ENCODE data around the gene ABHD12B.

The ABHD12B gene

DNA sequence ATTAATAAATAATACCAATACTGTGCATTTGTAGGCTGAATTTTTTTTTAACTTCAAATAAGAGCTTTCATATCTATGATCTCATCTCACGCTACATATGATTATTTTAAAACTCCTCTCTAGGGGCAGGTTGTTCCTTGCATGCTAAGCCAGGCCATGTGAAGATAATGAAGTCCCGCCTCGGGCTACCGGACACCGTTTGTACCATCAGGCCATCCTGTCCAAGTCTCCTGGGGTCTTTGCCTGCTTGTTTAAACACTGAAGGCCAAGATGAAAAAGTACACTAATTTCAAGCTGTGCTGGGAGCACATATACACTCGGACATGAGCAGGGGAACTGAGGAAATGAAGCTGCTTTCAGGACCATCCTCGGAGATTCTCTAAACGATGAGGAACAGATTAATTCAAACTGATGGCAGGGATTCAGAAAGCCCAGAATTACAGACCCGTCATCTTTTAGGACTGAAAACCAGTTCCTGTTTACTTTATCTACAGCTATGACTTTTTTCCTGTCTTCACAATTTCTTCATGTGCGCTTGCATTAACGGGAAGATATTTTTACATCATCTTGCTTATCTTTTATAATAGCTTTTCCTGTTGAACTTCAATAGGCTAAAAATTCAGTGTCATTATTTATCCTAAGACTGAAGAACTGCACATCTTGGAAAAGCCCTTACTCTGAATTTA is 6.3 kb upstream of the ABHD12B start:
- H3K4me2 ChIP-seq (ENCODE audit: low read length), result no peak overlapping the region
- TF ChIP-seq EZH2 (IDR thresholded peaks at IDR 0.05; ENCODE audit: borderline replicate concordance, low read length) (no peak), CTCF (IDR thresholded peaks at IDR 0.05; ENCODE audit: low read length) (no peak)
- H2AFZ ChIP-seq (ENCODE audit: low read length), result peak overlapping the region; percentile 50; the same call in 1 of the 2 replicates

DNA sequence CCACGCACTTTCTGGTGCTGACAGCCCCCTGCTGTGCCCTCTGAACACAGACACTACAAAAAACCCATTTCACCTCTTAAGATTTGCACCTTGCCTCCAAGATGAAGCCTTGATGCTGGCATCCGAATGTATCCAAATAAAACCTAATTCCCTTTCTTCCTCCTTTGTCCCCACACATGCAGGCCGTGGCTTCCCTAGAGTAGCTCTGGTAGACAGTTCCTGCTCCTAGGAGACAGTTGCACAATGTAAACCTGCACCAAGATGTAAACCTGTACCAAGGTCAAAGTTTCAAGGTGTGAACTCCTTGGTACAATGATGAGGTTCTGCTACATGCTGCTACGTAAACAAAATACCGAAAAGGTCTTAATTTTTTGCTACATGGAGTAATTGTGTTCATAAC is 625 bp upstream of the ABHD12B start:
- H3K79me2 ChIP-seq (ENCODE audit: insufficient read depth, low read length), result no peaks in the 10 kb centered on the region
- no peaks in the 10 kb centered on the region for H3K9me3 ChIP-seq (ENCODE audit: low read length)
- H3K4me2 ChIP-seq (ENCODE audit: low read length), result no peak overlapping the region
- H3K27me3 ChIP-seq (ENCODE audit: insufficient read depth, low read length), result no peaks in the 10 kb centered on the region
- no peak overlapping the region for H3K4me3 ChIP-seq (ENCODE audit: low read depth, low read length, poor library complexity, severe bottlenecking)
- H3K36me3 ChIP-seq (ENCODE audit: insufficient read depth, low read length), result no peaks in the 10 kb centered on the region
- no peak for TF ChIP-seq EZH2 (IDR thresholded peaks at IDR 0.05; ENCODE audit: borderline replicate concordance, low read length)
- TF ChIP-seq CTCF (IDR thresholded peaks at IDR 0.05; ENCODE audit: low read length), result peak; percentile 25; the same call in 1 of the 2 replicates
- H3K27ac ChIP-seq (ENCODE audit: low read depth, low read length, poor library complexity, severe bottlenecking), result peak overlapping the region; percentile 62
- H3K9me2 ChIP-seq (ENCODE audit: low read depth, low read length), result no peaks in the 10 kb centered on the region
- H2AFZ ChIP-seq (ENCODE audit: low read length), result no peak overlapping the region
- peaks cover 50% of the 10 kb centered on the region for H3K4me1 ChIP-seq (ENCODE audit: insufficient read depth, low read length, severe bottlenecking)
- no peaks in the 10 kb centered on the region for H3F3A ChIP-seq (ENCODE audit: insufficient read depth, low read length)
- no peaks in the 10 kb centered on the region for H4K20me1 ChIP-seq (ENCODE audit: insufficient read depth, low read length)
- H3K9ac ChIP-seq (ENCODE audit: low read length), result no peak overlapping the region

More for the DNA sequence above, 6.3 kb upstream of the ABHD12B start:
- no peaks in the 10 kb centered on the region for H3F3A ChIP-seq (ENCODE audit: insufficient read depth, low read length)
- H3K4me3 ChIP-seq (ENCODE audit: low read depth, low read length, poor library complexity, severe bottlenecking), result no peak overlapping the region
- no peaks in the 10 kb centered on the region for H4K20me1 ChIP-seq (ENCODE audit: insufficient read depth, low read length)
- no peaks in the 10 kb centered on the region for H3K9me3 ChIP-seq (ENCODE audit: low read length)
- H3K36me3 ChIP-seq (ENCODE audit: insufficient read depth, low read length), result no peaks in the 10 kb centered on the region
- no peak overlapping the region for H3K27ac ChIP-seq (ENCODE audit: low read depth, low read length, poor library complexity, severe bottlenecking)
- H3K79me2 ChIP-seq (ENCODE audit: insufficient read depth, low read length), result no peaks in the 10 kb centered on the region
- peaks cover 46% of the 10 kb centered on the region for H3K4me1 ChIP-seq (ENCODE audit: insufficient read depth, low read length, severe bottlenecking)
- no peaks in the 10 kb centered on the region for H3K9me2 ChIP-seq (ENCODE audit: low read depth, low read length)
- H3K9ac ChIP-seq (ENCODE audit: low read length), result no peak overlapping the region
- H3K27me3 ChIP-seq (ENCODE audit: insufficient read depth, low read length), result no peaks in the 10 kb centered on the region

DNA sequence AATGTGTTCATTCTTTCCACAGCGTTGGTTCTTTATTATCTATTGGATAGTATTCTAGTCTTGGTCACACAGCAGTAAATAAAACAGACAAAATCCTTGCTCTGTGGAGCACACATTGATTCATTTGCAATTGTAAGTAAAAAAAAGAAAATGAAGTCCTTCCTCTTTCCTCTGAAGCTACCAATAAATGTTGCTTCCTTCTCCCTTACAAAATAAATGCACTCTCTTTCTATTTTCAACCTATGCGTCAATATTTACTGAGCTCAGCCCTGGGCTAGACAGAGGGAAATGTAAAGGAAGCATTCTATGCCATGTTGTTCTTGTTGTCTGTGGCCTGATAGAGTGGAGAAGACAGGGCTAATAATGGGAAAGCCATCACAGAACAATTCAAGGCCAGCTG is 2.9 kb downstream of the ABHD12B start:
- no peaks in the 10 kb centered on the region for H3K9me2 ChIP-seq (ENCODE audit: low read depth, low read length)
- no peak for TF ChIP-seq CTCF (IDR thresholded peaks at IDR 0.05; ENCODE audit: low read length)
- no peak for TF ChIP-seq EZH2 (IDR thresholded peaks at IDR 0.05; ENCODE audit: borderline replicate concordance, low read length)
- peak overlapping the region; percentile 47 for H3K4me2 ChIP-seq (ENCODE audit: low read length)

More for the DNA sequence above, 2.9 kb downstream of the ABHD12B start:
- peaks cover 82% of the 10 kb centered on the region for H3K4me1 ChIP-seq (ENCODE audit: insufficient read depth, low read length, severe bottlenecking)
- peak overlapping the region; percentile 10 for H3K4me3 ChIP-seq (ENCODE audit: low read depth, low read length, poor library complexity, severe bottlenecking)
- no peaks in the 10 kb centered on the region for H3K27me3 ChIP-seq (ENCODE audit: insufficient read depth, low read length)
- no peaks in the 10 kb centered on the region for H3K36me3 ChIP-seq (ENCODE audit: insufficient read depth, low read length)
- no peaks in the 10 kb centered on the region for H3K79me2 ChIP-seq (ENCODE audit: insufficient read depth, low read length)
- peak overlapping the region; percentile 50 for H3K9ac ChIP-seq (ENCODE audit: low read length)
- H3K27ac ChIP-seq (ENCODE audit: low read depth, low read length, poor library complexity, severe bottlenecking), result peak overlapping the region; percentile 98
- no peak overlapping the region for H2AFZ ChIP-seq (ENCODE audit: low read length)
- no peaks in the 10 kb centered on the region for H3K9me3 ChIP-seq (ENCODE audit: low read length)
- H3F3A ChIP-seq (ENCODE audit: insufficient read depth, low read length), result 0 out of 2 replicates have a peak, but pooled peaks cover 4% of the 10 kb centered on the region
- no peaks in the 10 kb centered on the region for H4K20me1 ChIP-seq (ENCODE audit: insufficient read depth, low read length)
